GM18873 (cell line): Measurements from ENCODE around the gene VDR.

ENCODE experiments used
- ATAC-seq: cut with Tn5 transposase; IDR thresholded peaks from one replicate; pipeline ENCODE4 v1.9.1; 2021; ENCODE audit warnings: mild to moderate bottlenecking, moderate library complexity, moderate number of reproducible peaks; ENCODE audit not compliant: unreplicated experiment, low FRiP score

The VDR gene

GRCh38 chr12:47904713-47905709, at the start of gene VDR:
Gene VDR (minus strand): TSS chr12:47904994. CDS start chr12:47879113, 25,881 bp downstream.
- peak; percentile 44 for ATAC-seq

- no peak for ATAC-seq
These were observed 49.3 kb upstream of the VDR start for GRCh38 chr12:47954058-47954457.

- ATAC-seq: no peak
These were observed 46.2 kb upstream of the VDR start for GRCh38 chr12:47950856-47951468.

GRCh38 chr12:47949441-47950341, 44.9 kb upstream of the VDR start:
- no peak for ATAC-seq

- ATAC-seq: no peak
These were observed 42.5 kb upstream of the VDR start for GRCh38 chr12:47947341-47947740.

- ATAC-seq: no peak
These were observed 41.9 kb upstream of the VDR start for GRCh38 chr12:47946413-47947323.

GRCh38 chr12:47945341-47945728, 40.5 kb upstream of the VDR start:
- ATAC-seq: no peak

- ATAC-seq: no peak
These were observed 40.0 kb upstream of the VDR start for GRCh38 chr12:47944685-47945340.

- no peak for ATAC-seq
These were observed 39.0 kb upstream of the VDR start for GRCh38 chr12:47943623-47944340.

GRCh38 chr12:47942614-47943225, 37.9 kb upstream of the VDR start:
- no peak for ATAC-seq

GRCh38 chr12:47941871-47942613, 37.2 kb upstream of the VDR start:
- ATAC-seq: no peak

GRCh38 chr12:47941475-47941780, 36.6 kb upstream of the VDR start:
- ATAC-seq: no peak

GRCh38 chr12:47940773-47941474, 36.1 kb upstream of the VDR start:
- ATAC-seq: no peak

- no peak for ATAC-seq
These were observed 34.3 kb upstream of the VDR start for GRCh38 chr12:47939009-47939601.

GRCh38 chr12:47938594-47938993, 33.8 kb upstream of the VDR start:
- no peak for ATAC-seq

- no peak for ATAC-seq
These were observed 33.3 kb upstream of the VDR start for GRCh38 chr12:47938093-47938492.

- no peak for ATAC-seq
These were observed 30.4 kb upstream of the VDR start for GRCh38 chr12:47935184-47935583.
